ENCODE data around the gene PRICKLE1.

PRICKLE1 gene

DNA sequence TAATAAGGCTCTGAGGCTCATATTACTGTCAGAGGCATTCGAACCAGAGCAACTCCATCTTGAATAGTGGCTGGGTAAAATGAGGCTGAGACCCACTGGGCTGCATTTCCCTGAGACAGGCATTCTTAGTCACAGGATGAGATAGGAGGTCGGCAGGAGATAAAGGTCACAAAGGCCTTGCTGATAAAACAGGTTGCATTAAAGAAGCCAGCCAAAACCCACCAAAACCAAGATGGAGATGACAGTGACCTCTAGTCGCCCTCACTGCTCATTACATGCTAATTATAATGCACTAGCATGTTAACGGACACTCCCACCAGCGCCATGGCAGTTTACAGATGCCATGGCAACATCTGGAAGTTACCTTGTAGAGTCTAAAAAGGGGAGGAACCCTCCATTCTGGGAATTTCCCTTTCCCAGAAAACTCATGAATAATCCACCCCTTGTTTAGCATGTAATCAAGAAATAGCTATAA lies 18.1 kb upstream of the PRICKLE1 start:
- H3K4me1 ChIP-seq (ENCODE audit: insufficient read depth, low read length, poor library complexity, severe bottlenecking): no peaks in the 10 kb centered on the region
- H3K79me2 ChIP-seq (ENCODE audit: insufficient read depth, low read length): no peaks in the 10 kb centered on the region
- no peak overlapping the region for H3K9ac ChIP-seq (ENCODE audit: low read depth, low read length, poor library complexity, severe bottlenecking)
- no peak for TF ChIP-seq EZH2phosphoT487 (IDR thresholded peaks at IDR 0.05; ENCODE audit: borderline replicate concordance)
- TF ChIP-seq, protein P1, sequence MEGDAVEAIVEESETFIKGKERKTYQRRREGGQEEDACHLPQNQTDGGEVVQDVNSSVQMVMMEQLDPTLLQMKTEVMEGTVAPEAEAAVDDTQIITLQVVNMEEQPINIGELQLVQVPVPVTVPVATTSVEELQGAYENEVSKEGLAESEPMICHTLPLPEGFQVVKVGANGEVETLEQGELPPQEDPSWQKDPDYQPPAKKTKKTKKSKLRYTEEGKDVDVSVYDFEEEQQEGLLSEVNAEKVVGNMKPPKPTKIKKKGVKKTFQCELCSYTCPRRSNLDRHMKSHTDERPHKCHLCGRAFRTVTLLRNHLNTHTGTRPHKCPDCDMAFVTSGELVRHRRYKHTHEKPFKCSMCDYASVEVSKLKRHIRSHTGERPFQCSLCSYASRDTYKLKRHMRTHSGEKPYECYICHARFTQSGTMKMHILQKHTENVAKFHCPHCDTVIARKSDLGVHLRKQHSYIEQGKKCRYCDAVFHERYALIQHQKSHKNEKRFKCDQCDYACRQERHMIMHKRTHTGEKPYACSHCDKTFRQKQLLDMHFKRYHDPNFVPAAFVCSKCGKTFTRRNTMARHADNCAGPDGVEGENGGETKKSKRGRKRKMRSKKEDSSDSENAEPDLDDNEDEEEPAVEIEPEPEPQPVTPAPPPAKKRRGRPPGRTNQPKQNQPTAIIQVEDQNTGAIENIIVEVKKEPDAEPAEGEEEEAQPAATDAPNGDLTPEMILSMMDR (conservative IDR thresholded peaks at IDR 0.05; ENCODE audit: low read length): no peak
- no peak overlapping the region for H2AFZ ChIP-seq (ENCODE audit: low read length)
- H3K4me3 ChIP-seq (ENCODE audit: low read length, poor library complexity, severe bottlenecking): no peak overlapping the region
- no peaks in the 10 kb centered on the region for H3K27me3 ChIP-seq (ENCODE audit: insufficient read depth, low read length, poor library complexity, severe bottlenecking)
- H3K9me3 ChIP-seq (ENCODE audit: insufficient read depth, low read depth, low read length): no peaks in the 10 kb centered on the region
- H3K36me3 ChIP-seq (ENCODE audit: insufficient read depth, low read length): no peaks in the 10 kb centered on the region
- no peak overlapping the region for H3K4me2 ChIP-seq (ENCODE audit: low read depth, low read length, poor library complexity, severe bottlenecking)
- no peaks in the 10 kb centered on the region for H4K20me1 ChIP-seq (ENCODE audit: insufficient read depth, low read length, poor library complexity, severe bottlenecking)
- H3K9me2 ChIP-seq (replicated peaks; ENCODE audit: low read depth, low read length): no peaks in the 10 kb centered on the region
- H3F3A ChIP-seq (ENCODE audit: low read depth): no peaks in the 10 kb centered on the region

DNA sequence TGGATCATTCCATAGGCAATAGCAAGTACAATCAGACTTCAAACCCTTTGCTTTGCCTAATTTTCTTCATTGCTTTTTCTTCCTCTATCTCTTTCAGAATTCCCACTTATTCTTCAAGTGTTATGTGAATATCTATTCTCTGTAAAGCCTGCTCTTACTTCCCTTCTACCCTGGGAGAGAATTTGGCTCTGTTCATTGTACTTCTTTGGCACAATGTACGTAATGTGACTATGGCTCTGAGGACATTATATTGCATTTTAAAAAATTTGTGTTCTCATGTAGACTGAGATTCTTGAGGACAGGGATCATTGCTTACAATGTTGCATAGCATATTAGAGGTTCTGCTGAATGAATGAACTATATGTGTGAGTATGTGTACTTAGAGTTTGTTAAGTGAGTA lies 16.9 kb upstream of the PRICKLE1 start:
- no peak overlapping the region for H3K9ac ChIP-seq (ENCODE audit: low read depth, low read length, poor library complexity, severe bottlenecking)
- no peaks in the 10 kb centered on the region for H3K4me1 ChIP-seq (ENCODE audit: insufficient read depth, low read length, poor library complexity, severe bottlenecking)

DNA sequence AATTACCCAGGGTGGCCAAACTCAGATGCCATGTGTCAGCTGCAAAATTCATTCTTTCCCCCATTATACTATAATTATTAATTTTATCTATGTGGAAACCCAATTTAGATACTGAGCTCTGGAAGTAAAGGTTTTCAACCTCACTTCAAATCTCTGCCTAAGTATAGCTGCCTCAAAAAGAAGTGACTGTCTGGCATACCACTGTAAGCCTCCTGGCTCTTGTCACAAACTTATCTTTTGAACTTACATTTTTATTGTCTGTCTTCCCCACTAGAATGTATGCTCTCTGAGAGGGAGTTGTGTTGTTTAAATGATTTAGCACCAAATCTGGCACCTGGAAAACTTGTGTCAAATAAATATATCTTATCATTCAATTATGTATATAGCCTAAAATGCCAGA lies 16.1 kb upstream of the PRICKLE1 start:
- H3K4me3 ChIP-seq (ENCODE audit: low read length, poor library complexity, severe bottlenecking): no peak overlapping the region
- no peaks in the 10 kb centered on the region for H3F3A ChIP-seq (ENCODE audit: low read depth)
- no peaks in the 10 kb centered on the region for H3K4me1 ChIP-seq (ENCODE audit: insufficient read depth, low read length, poor library complexity, severe bottlenecking)
- H3K4me2 ChIP-seq (ENCODE audit: low read depth, low read length, poor library complexity, severe bottlenecking): no peak overlapping the region
- no peaks in the 10 kb centered on the region for H3K27me3 ChIP-seq (ENCODE audit: insufficient read depth, low read length, poor library complexity, severe bottlenecking)
- H3K36me3 ChIP-seq (ENCODE audit: insufficient read depth, low read length): no peaks in the 10 kb centered on the region
- TF ChIP-seq, protein P1 (conservative IDR thresholded peaks at IDR 0.05; ENCODE audit: low read length): no peak
- TF ChIP-seq EZH2phosphoT487 (IDR thresholded peaks at IDR 0.05; ENCODE audit: borderline replicate concordance): no peak
- H2AFZ ChIP-seq (ENCODE audit: low read length): no peak overlapping the region
- H3K9me3 ChIP-seq (ENCODE audit: insufficient read depth, low read depth, low read length): no peaks in the 10 kb centered on the region
- H4K20me1 ChIP-seq (ENCODE audit: insufficient read depth, low read length, poor library complexity, severe bottlenecking): no peaks in the 10 kb centered on the region
- H3K9ac ChIP-seq (ENCODE audit: low read depth, low read length, poor library complexity, severe bottlenecking): no peak overlapping the region
- no peaks in the 10 kb centered on the region for H3K79me2 ChIP-seq (ENCODE audit: insufficient read depth, low read length)
- H3K9me2 ChIP-seq (replicated peaks; ENCODE audit: low read depth, low read length): no peaks in the 10 kb centered on the region

More for the DNA sequence above, 16.9 kb upstream of the PRICKLE1 start:
- H3K9me3 ChIP-seq (ENCODE audit: insufficient read depth, low read depth, low read length): no peaks in the 10 kb centered on the region
- H4K20me1 ChIP-seq (ENCODE audit: insufficient read depth, low read length, poor library complexity, severe bottlenecking): no peaks in the 10 kb centered on the region
- H3K9me2 ChIP-seq (replicated peaks; ENCODE audit: low read depth, low read length): no peaks in the 10 kb centered on the region
- H3K79me2 ChIP-seq (ENCODE audit: insufficient read depth, low read length): no peaks in the 10 kb centered on the region
- H3K4me2 ChIP-seq (ENCODE audit: low read depth, low read length, poor library complexity, severe bottlenecking): no peak overlapping the region
- no peaks in the 10 kb centered on the region for H3F3A ChIP-seq (ENCODE audit: low read depth)
- H2AFZ ChIP-seq (ENCODE audit: low read length): no peak overlapping the region
- H3K36me3 ChIP-seq (ENCODE audit: insufficient read depth, low read length): no peaks in the 10 kb centered on the region
- H3K4me3 ChIP-seq (ENCODE audit: low read length, poor library complexity, severe bottlenecking): no peak overlapping the region
- no peaks in the 10 kb centered on the region for H3K27me3 ChIP-seq (ENCODE audit: insufficient read depth, low read length, poor library complexity, severe bottlenecking)
- TF ChIP-seq, protein P1 (conservative IDR thresholded peaks at IDR 0.05; ENCODE audit: low read length): no peak
- no peak for TF ChIP-seq EZH2phosphoT487 (IDR thresholded peaks at IDR 0.05; ENCODE audit: borderline replicate concordance)

Measured in Loucy (cell line).